Activated T-cell treated with anti-CD3 and anti-CD28 coated beads, Interleukin-2, amount 50 U/mL, for 4 hours (primary cell): Measurements from ENCODE around the gene ZNF827. TPM values are rescaled to one million over a fixed set of nuclear protein-coding genes. Genes with fewer than 3 reads are reported as not detected.
A peak's percentile ranks its signal among the peaks of the same experiment; 100 is the strongest.

Experiments
- ATAC-seq, 2 donors: fragments of 200-7000 bp; cut with Tn5 transposase; one replicate each; pipeline ENCODE4 v1.10.0; 2021
- DNase-seq: peaks from one replicate; pipeline ENCODE4 v3.0.0-alpha.2; 2020
- H3K27me3 Mint-ChIP-seq: one replicate; pipeline ENCODE4 v1.8.0; 2021; ENCODE audit warnings: low read depth, mixed read lengths
- H3K36me3 Mint-ChIP-seq: one replicate; pipeline ENCODE4 v1.8.0; 2022; ENCODE audit warnings: mixed read lengths; ENCODE audit not compliant: insufficient read depth
- H3K4me1 Mint-ChIP-seq: one replicate; pipeline ENCODE4 v1.8.0; 2021; ENCODE audit warnings: low read depth, mixed read lengths
- H3K4me3 Mint-ChIP-seq: one replicate; pipeline ENCODE4 v1.8.0; 2021; ENCODE audit warnings: mild to moderate bottlenecking, moderate library complexity, mixed read lengths
- H3K9me3 Mint-ChIP-seq: one replicate; pipeline ENCODE4 v1.8.0; 2021; ENCODE audit warnings: mixed read lengths
- total RNA-seq, 3 donors: library from RNA; stranded (reverse); gene quantifications; one replicate each; pipeline ENCODE4 v1.2.1, GENCODE V29; 2021

ZNF827 gene
- total RNA-seq, 3 donors from 2014 or later, result 22.8 to 35.2 (median 25.1) TPM

GRCh38 chr4:145757188-145757587 is 181.4 kb downstream of the ZNF827 start:
- H3K27me3 Mint-ChIP-seq, result peaks cover 3% of the 10 kb centered on the region
- H3K4me3 Mint-ChIP-seq, result no peak overlapping the region
- H3K9me3 Mint-ChIP-seq, result no peaks in the 10 kb centered on the region
- peaks cover 33% of the 10 kb centered on the region for H3K36me3 Mint-ChIP-seq
- ATAC-seq (no peak), DNase-seq (no peak)
- H3K4me1 Mint-ChIP-seq, result peaks cover 9% of the 10 kb centered on the region

DNA sequence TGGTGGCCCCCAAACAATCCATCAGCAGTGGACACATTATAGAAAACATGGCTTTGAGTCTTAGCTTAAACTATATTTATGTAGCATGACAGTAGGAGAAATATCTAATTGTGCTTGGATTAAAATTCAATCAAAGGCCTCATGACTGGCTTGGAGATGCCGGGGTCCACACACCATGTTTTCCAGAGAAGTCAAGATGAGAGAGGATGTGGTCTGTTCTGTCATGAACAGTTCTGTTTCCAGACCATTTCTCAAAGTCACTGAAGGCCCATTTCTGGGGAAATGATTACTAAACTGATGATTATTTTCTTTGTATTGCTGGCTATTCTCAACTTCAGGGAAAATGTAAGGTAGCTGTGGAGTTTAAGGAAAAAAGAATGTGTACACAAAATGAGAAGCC is 182.4 kb downstream of the ZNF827 start:
- peak in 1 of 2 donors; percentile 48 for ATAC-seq
- DNase-seq, result no peak
- H3K4me3 Mint-ChIP-seq, result no peak overlapping the region
- H3K36me3 Mint-ChIP-seq, result peaks cover 28% of the 10 kb centered on the region
- H3K4me1 Mint-ChIP-seq, result peaks cover 9% of the 10 kb centered on the region
- no peaks in the 10 kb centered on the region for H3K9me3 Mint-ChIP-seq
- peaks cover 12% of the 10 kb centered on the region for H3K27me3 Mint-ChIP-seq

- DNase-seq (no peak), ATAC-seq (peak; percentile 25 to 48)
- Mint-ChIP-seq H3K4me1 (peaks cover 9% of the 10 kb centered on the region), H3K9me3 (no peaks in the 10 kb centered on the region), H3K4me3 (no peak overlapping the region), H3K27me3 (peaks cover 16% of the 10 kb centered on the region), H3K36me3 (peaks cover 25% of the 10 kb centered on the region)
Measured at GRCh38 chr4:145755802-145756201, 182.8 kb downstream of the ZNF827 start.

DNA sequence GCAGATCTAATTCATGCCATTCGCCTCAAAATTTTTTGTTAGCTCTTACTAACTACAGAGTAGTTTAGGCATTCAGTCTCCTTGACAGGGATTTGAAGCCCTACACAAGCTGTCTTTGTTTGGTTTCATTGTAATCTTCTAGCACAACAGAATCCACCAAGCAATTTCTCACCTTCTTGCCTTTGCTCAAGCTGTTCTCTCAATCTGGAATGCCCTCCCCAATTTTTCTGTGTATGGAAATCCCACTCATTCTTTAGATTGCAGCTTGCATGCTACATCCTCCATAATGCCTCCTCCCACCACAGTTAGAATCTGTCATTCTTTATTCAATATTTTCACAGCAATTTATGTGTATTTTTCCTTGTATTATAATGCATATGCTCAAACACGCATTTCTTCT is 195.0 kb downstream of the ZNF827 start:
- ATAC-seq (no peak), DNase-seq (no peak)
- Mint-ChIP-seq H3K4me3 (no peak overlapping the region), H3K9me3 (no peaks in the 10 kb centered on the region), H3K27me3 (peaks cover 10% of the 10 kb centered on the region), H3K4me1 (no peaks in the 10 kb centered on the region), H3K36me3 (no peaks in the 10 kb centered on the region)

DNA sequence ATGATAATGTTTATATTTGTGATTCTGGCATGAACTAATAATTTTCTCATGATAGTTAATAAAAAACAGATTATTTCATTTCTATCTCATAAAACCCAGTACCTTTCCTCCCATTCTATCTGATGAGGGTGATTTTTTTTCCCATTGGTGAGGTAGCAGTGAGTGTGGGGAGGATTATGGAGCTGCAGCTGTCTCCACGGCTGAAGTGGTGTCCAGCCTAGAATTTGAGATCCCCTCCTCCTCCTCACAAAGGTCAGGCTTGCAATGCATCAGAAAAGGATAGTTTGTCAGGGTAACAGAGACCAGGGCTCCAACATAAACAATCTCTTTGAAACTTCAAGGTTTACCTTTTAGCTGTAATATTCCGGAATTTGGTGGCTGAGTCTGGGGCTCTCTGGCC is 197.8 kb downstream of the ZNF827 start:
- Mint-ChIP-seq H3K27me3 (peaks cover 6% of the 10 kb centered on the region), H3K9me3 (no peaks in the 10 kb centered on the region), H3K4me1 (no peaks in the 10 kb centered on the region), H3K4me3 (no peak overlapping the region), H3K36me3 (no peaks in the 10 kb centered on the region)
- DNase-seq, result no peak
- no peak for ATAC-seq

GRCh38 chr4:145739845-145740244 is 198.8 kb downstream of the ZNF827 start:
- Mint-ChIP-seq H3K4me3 (no peak overlapping the region), H3K9me3 (no peaks in the 10 kb centered on the region), H3K36me3 (no peaks in the 10 kb centered on the region), H3K27me3 (no peaks in the 10 kb centered on the region), H3K4me1 (no peaks in the 10 kb centered on the region)
- ATAC-seq (no peak), DNase-seq (no peak)

DNA sequence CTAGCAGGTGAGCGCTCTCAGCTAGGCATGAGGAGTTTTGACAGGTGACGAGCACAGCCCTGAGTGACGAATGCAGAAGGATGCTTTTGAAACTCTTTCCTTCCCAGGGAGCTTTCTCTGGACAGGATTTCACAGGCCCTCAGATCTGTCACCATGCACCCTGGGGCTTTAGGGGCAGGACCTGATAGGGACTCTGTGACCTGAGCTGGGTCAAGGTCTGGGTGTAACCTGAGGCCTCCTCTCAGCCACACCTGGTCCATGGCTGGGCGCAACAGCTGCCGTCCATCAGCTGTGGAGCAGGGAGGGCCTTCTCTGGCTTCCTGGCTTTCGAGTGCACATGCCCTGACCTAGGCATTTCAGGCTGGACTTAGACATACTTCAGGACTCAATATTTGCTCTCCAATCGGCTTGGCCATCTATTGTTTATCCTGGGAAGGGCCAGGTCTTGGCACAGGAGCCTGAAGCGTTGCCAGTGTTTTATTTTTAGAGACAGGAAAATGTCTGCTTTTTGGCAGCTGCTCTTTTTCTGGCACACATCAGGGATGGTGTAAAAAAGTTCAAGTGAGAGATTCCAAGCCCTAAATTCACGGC is 202.3 kb downstream of the ZNF827 start:
- DNase-seq, result no peak
- no peaks in the 10 kb centered on the region for H3K36me3 Mint-ChIP-seq
- H3K27me3 Mint-ChIP-seq, result no peaks in the 10 kb centered on the region
- peaks cover 17% of the 10 kb centered on the region for H3K4me1 Mint-ChIP-seq
- no peaks in the 10 kb centered on the region for H3K9me3 Mint-ChIP-seq
- no peak overlapping the region for H3K4me3 Mint-ChIP-seq
- no peak for ATAC-seq

GRCh38 chr4:145735827-145736226 is 202.8 kb downstream of the ZNF827 start:
- Mint-ChIP-seq H3K9me3 (no peaks in the 10 kb centered on the region), H3K4me1 (peaks cover 17% of the 10 kb centered on the region), H3K4me3 (no peak overlapping the region), H3K36me3 (no peaks in the 10 kb centered on the region), H3K27me3 (no peaks in the 10 kb centered on the region)
- DNase-seq, result no peak
- no peak for ATAC-seq

GRCh38 chr4:145735347-145735675 is 203.3 kb downstream of the ZNF827 start:
- DNase-seq (no peak), ATAC-seq (no peak)
- Mint-ChIP-seq H3K9me3 (no peaks in the 10 kb centered on the region), H3K36me3 (no peaks in the 10 kb centered on the region), H3K4me1 (peaks cover 17% of the 10 kb centered on the region), H3K4me3 (no peak overlapping the region), H3K27me3 (no peaks in the 10 kb centered on the region)

- H3K9me3 Mint-ChIP-seq, result no peaks in the 10 kb centered on the region
- no peak for ATAC-seq
- no peak overlapping the region for H3K4me3 Mint-ChIP-seq
- H3K36me3 Mint-ChIP-seq, result no peaks in the 10 kb centered on the region
- H3K4me1 Mint-ChIP-seq, result peaks cover 17% of the 10 kb centered on the region
- H3K27me3 Mint-ChIP-seq, result no peaks in the 10 kb centered on the region
- no peak for DNase-seq
Measured at GRCh38 chr4:145734576-145735346, 203.9 kb downstream of the ZNF827 start.

DNA sequence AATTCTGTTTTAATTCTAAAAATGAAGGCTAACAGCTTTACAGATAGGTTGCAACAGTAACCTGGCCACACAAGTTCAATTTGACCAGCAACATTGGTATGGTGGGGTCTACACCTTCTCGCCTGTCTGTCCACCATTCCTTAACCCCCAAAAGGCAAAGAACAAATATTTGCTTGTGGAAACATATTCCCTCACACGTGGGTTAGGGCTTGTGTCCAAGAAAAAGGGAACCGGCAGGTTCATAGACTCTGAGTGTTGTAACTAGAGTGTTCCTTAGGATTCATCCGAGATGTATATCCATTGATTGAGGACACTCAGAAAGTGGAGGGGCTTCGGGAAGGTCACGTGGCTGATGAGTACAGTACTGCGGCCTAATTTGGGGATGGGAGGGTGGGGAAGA is 204.6 kb downstream of the ZNF827 start:
- peak overlapping the region; percentile 67 for H3K4me3 Mint-ChIP-seq
- no peak for ATAC-seq

GRCh38 chr4:145732895-145733880 is 205.4 kb downstream of the ZNF827 start:
- peaks cover 17% of the 10 kb centered on the region for H3K4me1 Mint-ChIP-seq
- ATAC-seq, result peak; percentile 92 to 93
- H3K9me3 Mint-ChIP-seq, result no peaks in the 10 kb centered on the region

More for the DNA sequence above, 204.6 kb downstream of the ZNF827 start:
- no peaks in the 10 kb centered on the region for H3K9me3 Mint-ChIP-seq
- DNase-seq, result no peak
- H3K4me1 Mint-ChIP-seq, result peaks cover 17% of the 10 kb centered on the region
- peaks cover 4% of the 10 kb centered on the region for H3K27me3 Mint-ChIP-seq
- H3K36me3 Mint-ChIP-seq, result no peaks in the 10 kb centered on the region

GRCh38 chr4:145732001-145732815 is 206.4 kb downstream of the ZNF827 start:
- Mint-ChIP-seq H3K27me3 (peaks cover 4% of the 10 kb centered on the region), H3K36me3 (no peaks in the 10 kb centered on the region), H3K4me1 (peaks cover 17% of the 10 kb centered on the region), H3K4me3 (peak overlapping the region; percentile 70), H3K9me3 (no peaks in the 10 kb centered on the region)
- no peak for ATAC-seq
- DNase-seq, result no peak

More at GRCh38 chr4:145732895-145733880, 205.4 kb downstream of the ZNF827 start:
- peaks cover 4% of the 10 kb centered on the region for H3K27me3 Mint-ChIP-seq
- H3K36me3 Mint-ChIP-seq, result no peaks in the 10 kb centered on the region
- peak overlapping the region; percentile 70 for H3K4me3 Mint-ChIP-seq
- DNase-seq, result peak; percentile 83

DNA sequence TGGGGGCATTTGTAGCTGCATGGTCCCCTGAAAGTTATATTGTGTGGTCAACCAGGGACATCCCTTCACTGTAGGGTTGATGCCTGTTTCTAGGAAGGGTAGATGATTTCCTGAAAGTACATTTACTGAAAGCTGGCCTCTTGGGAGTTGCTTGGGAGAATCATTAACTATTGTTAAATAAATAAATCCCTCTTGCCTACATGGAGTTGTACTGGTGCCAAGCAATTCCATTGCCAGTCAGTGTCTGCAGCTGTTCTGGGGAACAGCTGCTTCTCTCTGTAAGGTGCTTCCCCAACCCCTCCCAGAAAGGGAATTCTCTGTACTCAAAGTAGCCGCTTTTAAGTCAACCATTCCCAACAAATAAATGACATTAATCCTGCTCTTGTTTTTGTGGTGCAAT is 207.6 kb downstream of the ZNF827 start:
- Mint-ChIP-seq H3K4me1 (peaks cover 17% of the 10 kb centered on the region), H3K9me3 (no peaks in the 10 kb centered on the region), H3K27me3 (peaks cover 4% of the 10 kb centered on the region), H3K4me3 (no peak overlapping the region), H3K36me3 (no peaks in the 10 kb centered on the region)
- DNase-seq (no peak), ATAC-seq (no peak)
